Left lung (tissue), 10 donors: ENCODE measurements around the gene ARHGAP44. TPM values are rescaled to one million over a fixed set of nuclear protein-coding genes. Genes with fewer than 3 reads are reported as not detected.

Experiments
- ATAC-seq: fragments of 200-7000 bp; cut with Tn5 transposase; one replicate; pipeline ENCODE4 v1.9.1; 2020; ENCODE audit warnings: moderate library complexity
- DNase-seq, 4 donors: peaks; one replicate each; pipeline ENCODE4 v3.0.0-alpha.2; 2013 to 2020
- H3K27ac ChIP-seq, 2 donors: fragments of 200-600 bp; sonication (generic) in 1 of 2; one replicate each; pipeline versions ENCODE4 v1.5.0 to v1.8.0; 2020 to 2021
- H3K27me3 ChIP-seq, 2 donors: fragments of 200-600 bp; sonication (generic) in 1 of 2; one replicate each; pipeline versions ENCODE4 v1.5.0 to v1.8.0; 2020 to 2021
- H3K36me3 ChIP-seq, 2 donors: fragments of 200-600 bp; sonication (generic) in 1 of 2; one replicate each; pipeline versions ENCODE4 v1.5.0 to v1.8.0; 2020 to 2021
- H3K4me1 ChIP-seq, 2 donors: fragments of 200-600 bp; one replicate each; pipeline ENCODE4 v1.8.0; 2021
- H3K4me3 ChIP-seq, 2 donors: fragments of 200-600 bp; sonication (generic) in 1 of 2; one replicate each; pipeline versions ENCODE4 v1.5.0 to v1.8.0; 2020 to 2021; ENCODE audit warnings: mild to moderate bottlenecking in 1 of 2
- H3K9me3 ChIP-seq, 2 donors: fragments of 200-600 bp; sonication (generic) in 1 of 2; one replicate each; pipeline versions ENCODE4 v1.5.0 to v1.8.0; 2020 to 2021
- CTCF ChIP-seq, 2 donors: fragments of 200-600 bp; sonication (generic) in 1 of 2; IDR thresholded peaks; one replicate each; pipeline versions ENCODE4 v1.5.0 to v1.8.0; 2021; ENCODE audit warnings: antibody characterized with exemption in 2 of 2
- intact Hi-C, 2 donors: fragments of 100-400 bp; cut with DNase I; formaldehyde crosslinking; loops; one replicate each; pipeline versions ENCODE4 v1.11.2 to v1.14.2; 2022
- polyA plus RNA-seq, 6 donors: library from polyadenylated mRNA; unstranded; fragments of 120-200 nt; gene quantifications; one replicate each; pipeline ENCODE4 v1.2.1, GENCODE V29; 2013; ENCODE audit not compliant: insufficient read length in 6 of 6
- total RNA-seq, 2 donors: library from RNA; stranded (reverse); fragmentation: NEBNext Ultra II Directional; extraction: Animal tissue kit (Norgen Biotek cat#: 25700); gene quantifications; one replicate each; pipeline ENCODE4 v1.2.1, GENCODE V29; 2021
- donor health status: DM: no; HTN: yes; CAD: no.
- donor health status: DM: no; HTN: no; CAD: no.

The ARHGAP44 gene
- total and polyA plus RNA-seq, 8 donors = 13.1 to 43.6 (median 17.9) TPM

- Histone ChIP-seq H3K9me3 (no peaks in the 10 kb centered on the region), H3K4me3 (no peak overlapping the region), H3K27ac (no peak overlapping the region), H3K36me3 (peaks cover 0 to 100% of the 10 kb centered on the region in 2 donors), H3K27me3 (no peaks in the 10 kb centered on the region), H3K4me1 (no peaks in the 10 kb centered on the region)
- ATAC-seq = no peak
- TF ChIP-seq CTCF (IDR thresholded peaks at IDR 0.05) = no peak
- intact Hi-C loops = loop anchor here in 1 of 2 donors (5.0 kb wide), 1 partner anchor 748 kb away; no protein-coding TSS in a partner anchor
- no peak for DNase-seq
Measured at GRCh38 chr17:13000561-13000960, 211.3 kb downstream of the ARHGAP44 start.

GRCh38 chr17:13001991-13002615 is 212.8 kb downstream of the ARHGAP44 start:
- Histone ChIP-seq H3K4me1 (no peaks in the 10 kb centered on the region), H3K27ac (no peak overlapping the region), H3K4me3 (no peak overlapping the region), H3K9me3 (no peaks in the 10 kb centered on the region), H3K36me3 (peaks cover 0 to 100% of the 10 kb centered on the region in 2 donors), H3K27me3 (no peaks in the 10 kb centered on the region)
- TF ChIP-seq CTCF (IDR thresholded peaks at IDR 0.05) = no peak
- no peak for DNase-seq
- ATAC-seq = no peak
- intact Hi-C loops = loop anchor here in 1 of 2 donors (5.0 kb wide), 1 partner anchor 750 kb away; no protein-coding TSS in a partner anchor

- Histone ChIP-seq H3K36me3 (peaks cover 0 to 100% of the 10 kb centered on the region in 2 donors), H3K27ac (no peak overlapping the region), H3K27me3 (no peaks in the 10 kb centered on the region), H3K9me3 (no peaks in the 10 kb centered on the region), H3K4me3 (no peak overlapping the region), H3K4me1 (no peaks in the 10 kb centered on the region)
- ATAC-seq (peak; percentile 93), DNase-seq (peak in 3 of 4 donors; percentile 62 to 79 (median 68))
- TF ChIP-seq CTCF (IDR thresholded peaks at IDR 0.05) = peak; percentile 73 to 75
- intact Hi-C loops = loop anchor here in 1 of 2 donors (5.0 kb wide), 1 partner anchor 751 kb away; no protein-coding TSS in a partner anchor
Measured at GRCh38 chr17:13002761-13003453, 213.6 kb downstream of the ARHGAP44 start.

GRCh38 chr17:13003454-13003851 is 214.2 kb downstream of the ARHGAP44 start:
- H3K9me3 ChIP-seq = no peaks in the 10 kb centered on the region
- H3K27me3 ChIP-seq = no peaks in the 10 kb centered on the region
- no peaks in the 10 kb centered on the region for H3K4me1 ChIP-seq
- DNase-seq (no peak), ATAC-seq (peak; percentile 24)
- intact Hi-C loops = loop anchor here in 1 of 2 donors (5.0 kb wide), 1 partner anchor 751 kb away; no protein-coding TSS in a partner anchor
- no peak overlapping the region for H3K4me3 ChIP-seq
- no peak overlapping the region for H3K27ac ChIP-seq
- peak in 1 of 2 donors; percentile 1 for TF ChIP-seq CTCF (IDR thresholded peaks at IDR 0.05)
- peaks cover 0 to 100% of the 10 kb centered on the region in 2 donors for H3K36me3 ChIP-seq

GRCh38 chr17:13003927-13004326 is 214.6 kb downstream of the ARHGAP44 start:
- H3K27ac ChIP-seq = no peak overlapping the region
- no peak overlapping the region for H3K4me3 ChIP-seq
- peaks cover 0 to 100% of the 10 kb centered on the region in 2 donors for H3K36me3 ChIP-seq
- intact Hi-C loops = loop anchor here in 1 of 2 donors (5.0 kb wide), 1 partner anchor 752 kb away; no protein-coding TSS in a partner anchor
- no peaks in the 10 kb centered on the region for H3K27me3 ChIP-seq
- DNase-seq (no peak), ATAC-seq (no peak)
- TF ChIP-seq CTCF (IDR thresholded peaks at IDR 0.05) = no peak
- no peaks in the 10 kb centered on the region for H3K9me3 ChIP-seq
- H3K4me1 ChIP-seq = no peaks in the 10 kb centered on the region
